A673 (cell line): ENCODE measurements around the gene TMOD1. TPM values are rescaled to one million over a fixed set of nuclear protein-coding genes. Genes with fewer than 3 reads are reported as not detected.

ENCODE experiments used
- BruUV-seq: library from RNA; stranded (reverse); fragments of 400-500 nt; replicated peaks from 2 replicates; lab custom pipeline; 2021; lab: Mats Ljungman, UMichigan
- CTCF ChIA-PET: fragments of 300-600 bp; sonication (Branson Sonifier 250); formaldehyde crosslinking; loops from one replicate; lab custom pipeline; 2022; ENCODE audit warnings: antibody characterized with exemption; lab: Charles Lee
- POLR2A ChIA-PET: fragments of 300-600 bp; sonication (Branson Sonifier 250); formaldehyde crosslinking; loops from one replicate; lab custom pipeline; 2022; ENCODE audit warnings: antibody characterized with exemption; ENCODE audit not compliant: low non-redundant PET; lab: Charles Lee
- DNase-seq: peaks from one replicate; pipeline ENCODE4 v3.0.0-alpha.2; 2015; ENCODE audit warnings: low spot score
- H3K27ac ChIP-seq: fragments of 200-600 bp; sonication (generic); 2 replicates; pipeline ENCODE4 v1.5.1; 2016; ENCODE audit warnings: mixed run types, low read depth, mild to moderate bottlenecking, mixed read lengths, antibody characterized with exemption, low read length; ENCODE audit not compliant: poor library complexity, severe bottlenecking
- H3K27me3 ChIP-seq: fragments of 200-600 bp; sonication (generic); replicated peaks from 2 replicates; pipeline ENCODE4 v1.6.1; 2017; ENCODE audit warnings: mixed run types, low read depth, mild to moderate bottlenecking, mixed read lengths, antibody characterized with exemption, low read length; ENCODE audit not compliant: insufficient read depth, poor library complexity
- H3K36me3 ChIP-seq: fragments of 200-600 bp; sonication (generic); 2 replicates; pipeline ENCODE4 v1.6.1; 2016; ENCODE audit warnings: mixed run types, mild to moderate bottlenecking, mixed read lengths, antibody characterized with exemption, low read length; ENCODE audit not compliant: insufficient read depth, poor library complexity, severe bottlenecking
- H3K4me1 ChIP-seq: fragments of 200-600 bp; sonication (generic); 2 replicates; pipeline ENCODE4 v1.6.1; 2017; ENCODE audit warnings: mixed run types, mild to moderate bottlenecking, mixed read lengths, antibody characterized with exemption, low read length; ENCODE audit not compliant: insufficient read depth, poor library complexity, severe bottlenecking
- H3K4me3 ChIP-seq: fragments of 200-600 bp; sonication (generic); 2 replicates; pipeline ENCODE4 v1.5.1; 2016; ENCODE audit warnings: low read depth, mixed run types, mild to moderate bottlenecking, mixed read lengths, low read length; ENCODE audit not compliant: poor library complexity, severe bottlenecking
- H3K9me3 ChIP-seq: fragments of 200-600 bp; sonication (generic); 2 replicates; pipeline ENCODE4 v1.6.1; 2016; ENCODE audit warnings: mixed run types, low read depth, mild to moderate bottlenecking, mixed read lengths, antibody characterized with exemption, low read length; ENCODE audit not compliant: poor library complexity, severe bottlenecking
- CTCF ChIP-seq: fragments of 300-800, 200-600 bp; sonication (generic); conservative IDR thresholded peaks from 2 replicates; pipeline ENCODE4 v1.5.1; 2017; ENCODE audit warnings: low read depth, mild to moderate bottlenecking, antibody characterized with exemption, low read length, moderate library complexity, mixed read lengths
- EZH2 ChIP-seq: fragments of 200-600 bp; sonication (generic); IDR thresholded peaks from 2 replicates; pipeline ENCODE4 v1.6.1; 2017; ENCODE audit warnings: borderline replicate concordance, low read depth, mild to moderate bottlenecking, mixed read lengths, antibody characterized with exemption, low read length; ENCODE audit not compliant: poor library complexity, severe bottlenecking
- intact Hi-C: fragments of 100-400 bp; cut with micrococcal nuclease; formaldehyde crosslinking; loops from one replicate; pipeline ENCODE4 v1.10.0; 2022; ENCODE audit not compliant: unreplicated experiment
- total RNA-seq: library from RNA; stranded (reverse); gene quantifications from 2 replicates; pipeline ENCODE4 v1.2.3, GENCODE V29; 2021

Gene TMOD1
- total RNA-seq, 1 experiment from 2014 or later = 0.09 TPM

GRCh38 chr9:97558701-97559101 lies 57.2 kb downstream of the TMOD1 start:
- no TSS peak for BruUV-seq
- Histone ChIP-seq H3K27ac (no peak overlapping the region), H3K4me3 (no peak overlapping the region), H3K36me3 (no peaks in the 10 kb centered on the region), H3K4me1 (no peaks in the 10 kb centered on the region), H3K9me3 (no peaks in the 10 kb centered on the region), H3K27me3 (no peaks in the 10 kb centered on the region)
- no peak for DNase-seq
- intact Hi-C loops = no loop called here
- POLR2A ChIA-PET = no interaction called here
- CTCF ChIA-PET = no interaction called here
- no peak for TF ChIP-seq EZH2
- TF ChIP-seq CTCF = no peak

GRCh38 chr9:97559111-97559514 lies 57.6 kb downstream of the TMOD1 start:
- TF ChIP-seq CTCF (no peak), EZH2 (no peak)
- no peak for DNase-seq
- Histone ChIP-seq H3K9me3 (no peaks in the 10 kb centered on the region), H3K27ac (no peak overlapping the region), H3K36me3 (no peaks in the 10 kb centered on the region), H3K4me1 (no peaks in the 10 kb centered on the region), H3K27me3 (no peaks in the 10 kb centered on the region), H3K4me3 (no peak overlapping the region)
- intact Hi-C loops = no loop called here
- ChIA-PET POLR2A (interaction anchor here (0.5 kb wide), 1 partner anchor 11 kb away, joined by 5 read pairs; no protein-coding TSS in a partner anchor), CTCF (no interaction called here)
- no TSS peak for BruUV-seq

- no TSS peak for BruUV-seq
- H3K9me3 ChIP-seq = no peaks in the 10 kb centered on the region
- H3K4me3 ChIP-seq = no peak overlapping the region
- H3K36me3 ChIP-seq = no peaks in the 10 kb centered on the region
- H3K27ac ChIP-seq = no peak overlapping the region
- no peaks in the 10 kb centered on the region for H3K27me3 ChIP-seq
- no peak for TF ChIP-seq CTCF
- no peak for DNase-seq
- H3K4me1 ChIP-seq = no peaks in the 10 kb centered on the region
- CTCF ChIA-PET = interaction anchor here (1.6 kb wide), 1 partner anchor 38 kb away, joined by 5 read pairs; no protein-coding TSS in a partner anchor
- POLR2A ChIA-PET = no interaction called here
- intact Hi-C loops = no loop called here
Measured at GRCh38 chr9:97560154-97560553, 58.7 kb downstream of the TMOD1 start.
